IMR-90 (cell line): ENCODE results near the gene PLEKHS1. TPM values are rescaled to one million over a fixed set of nuclear protein-coding genes. Genes with fewer than 3 reads are reported as not detected.

Experiments
- ATAC-seq: fragments of 200-7000 bp; cut with Tn5 transposase; 2 replicates; pipeline ENCODE4 v1.9.1; 2020; ENCODE audit warnings: low read depth, mild to moderate bottlenecking, moderate library complexity
- BruUV-seq: library from RNA; stranded (reverse); fragments of 400-500 nt; replicated peaks from 2 replicates; lab custom pipeline; 2021; lab: Mats Ljungman, UMichigan
- CTCF ChIA-PET: fragments of 300-600 bp; formaldehyde crosslinking; extraction: SDS; loops from one replicate; lab custom pipeline; 2021; ENCODE audit warnings: antibody characterized with exemption; lab: Yijun Ruan, JAX
- POLR2A ChIA-PET: fragments of 300-600 bp; sonication (Branson Sonifier 250); formaldehyde crosslinking; loops from one replicate; lab custom pipeline; 2022; ENCODE audit warnings: antibody characterized with exemption; ENCODE audit not compliant: unreplicated experiment; lab: Charles Lee
- DNase-seq: peaks from one replicate; pipeline ENCODE4 v3.0.0; 2013
- H2AFZ ChIP-seq: replicated peaks from 2 replicates; pipeline ENCODE3; 2013; ENCODE audit warnings: low read length, mild to moderate bottlenecking; ENCODE audit not compliant: poor library complexity
- H2AK5ac ChIP-seq: 2 replicates; pipeline ENCODE4 v1.6.1; 2013; ENCODE audit warnings: low read depth, low read length, inconsistent platforms
- H2AK9ac ChIP-seq: replicated peaks from 2 replicates; pipeline ENCODE3; 2013; ENCODE audit warnings: mild to moderate bottlenecking, low read depth, low read length, moderate library complexity; ENCODE audit not compliant: poor library complexity
- H2BK120ac ChIP-seq: 2 replicates; pipeline ENCODE4 v1.6.1; 2013; ENCODE audit warnings: low read depth, low read length, inconsistent platforms
- H2BK15ac ChIP-seq: 3 replicates; pipeline ENCODE4 v1.6.1; 2013; ENCODE audit warnings: low read depth, low read length, inconsistent platforms
- H2BK20ac ChIP-seq: 2 replicates; pipeline ENCODE4 v1.6.1; 2013; ENCODE audit warnings: low read depth, mild to moderate bottlenecking, inconsistent platforms, low read length, moderate library complexity
- H2BK5ac ChIP-seq: 2 replicates; pipeline ENCODE4 v1.6.1; 2013; ENCODE audit warnings: mild to moderate bottlenecking, low read depth, low read length, inconsistent platforms; ENCODE audit not compliant: poor library complexity, severe bottlenecking
- H3K14ac ChIP-seq: replicated peaks from 2 replicates; pipeline ENCODE4 v1.6.1; 2013; ENCODE audit warnings: low read depth, low read length, inconsistent platforms
- H3K18ac ChIP-seq: 2 replicates; pipeline ENCODE4 v1.6.1; 2013; ENCODE audit warnings: low read depth, low read length, control low read depth
- H3K23ac ChIP-seq: 2 replicates; pipeline ENCODE4 v1.6.1; 2013; ENCODE audit warnings: low read depth, low read length, inconsistent platforms
- H3K27ac ChIP-seq: 2 replicates; pipeline ENCODE4 v1.5.1; 2013; ENCODE audit warnings: mild to moderate bottlenecking, control low read depth, low read length; ENCODE audit not compliant: insufficient read depth
- H3K27me3 ChIP-seq: 2 replicates; pipeline ENCODE4 v1.6.1; 2013; ENCODE audit warnings: low read length; ENCODE audit not compliant: control insufficient read depth, insufficient read depth
- H3K36me3 ChIP-seq: 2 replicates; pipeline ENCODE4 v1.6.1; 2013; ENCODE audit warnings: low read length, mixed read lengths; ENCODE audit not compliant: control insufficient read depth, insufficient read depth
- H3K4ac ChIP-seq: 2 replicates; pipeline ENCODE4 v1.6.1; 2013; ENCODE audit warnings: low read depth, low read length, inconsistent platforms
- H3K4me1 ChIP-seq: 2 replicates; pipeline ENCODE4 v1.6.1; 2013; ENCODE audit warnings: low read length, mixed read lengths; ENCODE audit not compliant: control insufficient read depth, insufficient read depth
- H3K4me2 ChIP-seq: 2 replicates; pipeline ENCODE4 v1.6.1; 2013; ENCODE audit warnings: low read depth, mild to moderate bottlenecking, control low read depth, low read length, moderate library complexity
- H3K4me3 ChIP-seq: 2 replicates; pipeline ENCODE4 v1.5.1; 2013; ENCODE audit warnings: low read depth, mild to moderate bottlenecking, control low read depth, low read length, moderate library complexity; ENCODE audit not compliant: insufficient read depth
- H3K56ac ChIP-seq: 2 replicates; pipeline ENCODE4 v1.6.1; 2013; ENCODE audit warnings: low read length, inconsistent platforms; ENCODE audit not compliant: insufficient read depth; ENCODE audit errors: extremely low read depth
- H3K79me1 ChIP-seq, 2 experiments: 2 replicates each; pipeline ENCODE4 v1.6.1; 2013; ENCODE audit warnings: low read length in 2 of 2, inconsistent platforms in 1 of 2, low read depth in 1 of 2
- H3K9ac ChIP-seq: 2 replicates; pipeline ENCODE4 v1.6.1; 2013; ENCODE audit warnings: low read depth, low read length, control low read depth
- H3K9me1 ChIP-seq: 2 replicates; pipeline ENCODE4 v1.6.1; 2013; ENCODE audit warnings: low read length, inconsistent platforms; ENCODE audit not compliant: insufficient read depth
- H3K9me3 ChIP-seq: 2 replicates; pipeline ENCODE4 v1.6.1; 2013; ENCODE audit warnings: low read length; ENCODE audit not compliant: control insufficient read depth, insufficient read depth
- H4K20me1 ChIP-seq: 2 replicates; pipeline ENCODE4 v1.6.1; 2013; ENCODE audit warnings: low read length, inconsistent platforms; ENCODE audit not compliant: insufficient read depth
- H4K5ac ChIP-seq: 2 replicates; pipeline ENCODE4 v1.6.1; 2013; ENCODE audit warnings: mild to moderate bottlenecking, low read depth, low read length, control low read depth
- H4K8ac ChIP-seq, 2 experiments: 2 replicates each; pipeline ENCODE4 v1.6.1; 2013; ENCODE audit warnings: low read depth in 2 of 2, low read length in 2 of 2, control low read depth in 1 of 2, inconsistent platforms in 1 of 2
- H4K91ac ChIP-seq: 2 replicates; pipeline ENCODE4 v1.6.1; 2013; ENCODE audit warnings: low read depth, low read length, inconsistent platforms; ENCODE audit not compliant: insufficient read depth
- BHLHE40 ChIP-seq: fragments of 150-350 bp; IDR thresholded peaks from 2 replicates; pipeline ENCODE4 v1.6.1; 2016; ENCODE audit warnings: mild to moderate bottlenecking, low read depth, low read length
- CEBPB ChIP-seq: IDR thresholded peaks from 2 replicates; pipeline ENCODE4 v1.6.1; 2012; ENCODE audit warnings: low read depth, low read length, improper control_type of control experiment
- MAFK ChIP-seq: IDR thresholded peaks from 2 replicates; pipeline ENCODE4 v1.6.1; 2012; ENCODE audit warnings: low read depth, low read length, improper control_type of control experiment
- RAD21 ChIP-seq: IDR thresholded peaks from 2 replicates; pipeline ENCODE4 v1.6.1; 2012; ENCODE audit warnings: low read length, improper control_type of control experiment
- WGBS, 2 experiments: methylation state at CpG; one replicate each; pipeline versions ENCODE4 v1.1.5 to v1.1.7; 2013; ENCODE audit warnings: missing lambda C conversion rate in 2 of 2; ENCODE audit not compliant: insufficient read length in 1 of 2; ENCODE audit errors: extremely low coverage in 2 of 2; 5-methylcytosine and 5-hydroxymethylcytosine counted together
- dilution Hi-C: fragments of 300-500 bp; cut with HindIII; formaldehyde crosslinking; loops from one replicate; pipeline ENCODE4 v1.14.3; 2018; ENCODE audit warnings: low sequenced_read_pairs; ENCODE audit not compliant: unreplicated experiment
- in situ Hi-C: fragments of 300-500 bp; cut with MboI; formaldehyde crosslinking; loops from 3 replicates; pipeline ENCODE4 v1.14.3; 2019; ENCODE audit warnings: low sequenced_read_pairs, inconsistent platforms, mixed read lengths
- intact Hi-C: fragments of 100-400 bp; cut with micrococcal nuclease; formaldehyde crosslinking; loops from 2 replicates; pipeline ENCODE4 v1.10.0; 2022
- polyA plus RNA-seq, 3 experiments: library from polyadenylated mRNA; depleted of rRNA; stranded (reverse); fragments of >200 nt; gene quantifications; 2 replicates each; pipeline ENCODE4 v1.2.3, GENCODE V29; 2012; ENCODE audit warnings: low replicate concordance in 1 of 3
- total RNA-seq: library from RNA; depleted of rRNA; stranded (reverse); fragments of >200 nt; gene quantifications from 2 replicates; pipeline ENCODE4 v1.2.3, GENCODE V29; 2012
- TF ChIP-seq, protein P1 (sequence below): fragments of 150-350 bp; IDR thresholded peaks from 2 replicates; pipeline ENCODE4 v1.6.1; 2016; ENCODE audit warnings: low read depth, mild to moderate bottlenecking, low read length, moderate library complexity, borderline replicate concordance

The PLEKHS1 gene
- total and polyA plus RNA-seq, 2 of the 4 experiments (the other 2 are of a cell fraction) = not detected

- TF ChIP-seq RAD21 = no peak
Observed at GRCh38 chr10:113718969-113719822, 32.3 kb upstream of the PLEKHS1 start (continued).

DNA sequence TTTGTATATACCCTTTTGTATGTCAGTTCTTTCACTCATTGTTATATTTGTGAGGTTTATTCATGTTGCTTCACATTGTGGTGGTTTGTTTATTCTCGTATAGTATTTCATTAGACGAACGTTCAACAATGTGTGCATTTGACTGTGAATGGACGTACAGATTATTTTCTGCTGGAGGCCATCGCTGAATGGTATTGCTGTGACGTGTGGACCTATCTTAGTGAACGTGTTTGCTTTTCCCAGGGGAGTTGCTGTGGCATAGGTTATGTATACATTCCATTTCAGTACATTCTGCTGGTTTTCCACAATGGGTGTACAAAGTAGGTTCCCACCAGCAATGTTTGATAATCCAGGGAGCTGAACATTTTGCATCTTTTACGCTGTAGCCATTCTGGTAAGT, 31.1 kb upstream of the PLEKHS1 start:
- no peak overlapping the region for H2AK9ac ChIP-seq
- no peak overlapping the region for H3K18ac ChIP-seq
- H4K8ac ChIP-seq = no peak overlapping the region
- no peaks in the 10 kb centered on the region for H3K9me3 ChIP-seq
- H3K27ac ChIP-seq = no peak overlapping the region
- no peak overlapping the region for H2BK20ac ChIP-seq
- no TSS peak for BruUV-seq
- H3K23ac ChIP-seq = no peak overlapping the region
- H3K56ac ChIP-seq = no peak overlapping the region
- POLR2A ChIA-PET = no interaction called here
- H3K36me3 ChIP-seq = peaks cover 18% of the 10 kb centered on the region
- no peak for ATAC-seq
- no peak overlapping the region for H3K4ac ChIP-seq
- no peak overlapping the region for H3K4me3 ChIP-seq
- in situ Hi-C loops = no loop called here
- H2BK120ac ChIP-seq = no peak overlapping the region
- no CpG with 5 or more reads among the region's 8 CpGs for WGBS, 2 experiments
- no peak overlapping the region for H2BK15ac ChIP-seq
- H3K79me1 ChIP-seq = peaks cover 0 to 3% of the 10 kb centered on the region in 2 experiments; a peak in 2 of 4 replicates
- no peak overlapping the region for H3K9ac ChIP-seq
- no peak overlapping the region for H4K91ac ChIP-seq
- H4K5ac ChIP-seq = no peak overlapping the region
- CTCF ChIA-PET = no interaction called here
- H3K27me3 ChIP-seq = no peaks in the 10 kb centered on the region
- no peak overlapping the region for H2AK5ac ChIP-seq
- H3K14ac ChIP-seq = no peak overlapping the region
- H3K9me1 ChIP-seq = no peaks in the 10 kb centered on the region
- no peaks in the 10 kb centered on the region for H4K20me1 ChIP-seq
- no peak overlapping the region for H3K4me2 ChIP-seq
- H2AFZ ChIP-seq = no peak overlapping the region
- DNase-seq = no peak
- intact Hi-C loops = no loop called here
- dilution Hi-C loops = no loop called here
- no peak overlapping the region for H2BK5ac ChIP-seq
- TF ChIP-seq MAFK (no peak), BHLHE40 (no peak), RAD21 (no peak), CEBPB (no peak)
- TF ChIP-seq, protein P1, sequence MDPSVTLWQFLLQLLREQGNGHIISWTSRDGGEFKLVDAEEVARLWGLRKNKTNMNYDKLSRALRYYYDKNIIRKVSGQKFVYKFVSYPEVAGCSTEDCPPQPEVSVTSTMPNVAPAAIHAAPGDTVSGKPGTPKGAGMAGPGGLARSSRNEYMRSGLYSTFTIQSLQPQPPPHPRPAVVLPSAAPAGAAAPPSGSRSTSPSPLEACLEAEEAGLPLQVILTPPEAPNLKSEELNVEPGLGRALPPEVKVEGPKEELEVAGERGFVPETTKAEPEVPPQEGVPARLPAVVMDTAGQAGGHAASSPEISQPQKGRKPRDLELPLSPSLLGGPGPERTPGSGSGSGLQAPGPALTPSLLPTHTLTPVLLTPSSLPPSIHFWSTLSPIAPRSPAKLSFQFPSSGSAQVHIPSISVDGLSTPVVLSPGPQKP = no peak
- H3K4me1 ChIP-seq = no peaks in the 10 kb centered on the region
